Hepatocyte (in vitro differentiated cells): ENCODE results near the gene ZNF92. TPM values are rescaled to one million over a fixed set of nuclear protein-coding genes. Genes with fewer than 3 reads are reported as not detected.
"Not testable (repeated sequence)": the region's sequence is repeated elsewhere in the genome, so short reads cannot be mapped to it uniquely, and the experiment has no call there.

Experiments used
- DNase-seq: peaks from one replicate; pipeline ENCODE4 v3.0.0-alpha.2; 2016; ENCODE audit warnings: low spot score
- H2AFZ ChIP-seq: fragments of 200-600 bp; sonication (generic); 2 replicates; pipeline ENCODE4 v1.6.0; 2016; ENCODE audit warnings: antibody characterized with exemption, mild to moderate bottlenecking
- H3K27ac ChIP-seq: fragments of 200-600 bp; sonication (generic); 2 replicates; pipeline ENCODE4 v1.5.1; 2016; ENCODE audit warnings: mild to moderate bottlenecking
- H3K27me3 ChIP-seq: fragments of 200-600 bp; sonication (generic); 2 replicates; pipeline ENCODE4 v1.6.1; 2016
- H3K36me3 ChIP-seq: fragments of 200-600 bp; sonication (generic); replicated peaks from 2 replicates; pipeline ENCODE4 v1.5.1; 2016; ENCODE audit warnings: low read depth; ENCODE audit not compliant: insufficient read depth
- H3K4me1 ChIP-seq: fragments of 200-600 bp; sonication (generic); 2 replicates; pipeline ENCODE4 v1.5.1; 2016; ENCODE audit warnings: mild to moderate bottlenecking, moderate library complexity; ENCODE audit not compliant: insufficient read depth
- H3K4me2 ChIP-seq: fragments of 200-600 bp; sonication (generic); 2 replicates; pipeline ENCODE4 v1.6.0; 2016
- H3K4me3 ChIP-seq: fragments of 200-600 bp; sonication (generic); 2 replicates; pipeline ENCODE4 v1.5.1; 2016; ENCODE audit warnings: mild to moderate bottlenecking
- H3K79me2 ChIP-seq: fragments of 200-600 bp; sonication (generic); 2 replicates; pipeline ENCODE4 v1.6.0; 2017; ENCODE audit warnings: mild to moderate bottlenecking
- H3K9me2 ChIP-seq: fragments of 200-600 bp; sonication (generic); replicated peaks from 2 replicates; pipeline ENCODE4 v1.6.0; 2017; ENCODE audit warnings: mild to moderate bottlenecking; ENCODE audit not compliant: insufficient read depth
- H3K9me3 ChIP-seq: fragments of 200-600 bp; sonication (generic); 2 replicates; pipeline ENCODE4 v1.5.1; 2016; ENCODE audit warnings: low read depth, mild to moderate bottlenecking
- H4K20me1 ChIP-seq: fragments of 200-600 bp; sonication (generic); 2 replicates; pipeline ENCODE4 v1.6.0; 2016; ENCODE audit warnings: mild to moderate bottlenecking; ENCODE audit not compliant: insufficient read depth, poor library complexity, severe bottlenecking
- CTCF ChIP-seq: fragments of 200-600 bp; sonication (generic); IDR thresholded peaks from 2 replicates; pipeline ENCODE4 v1.5.1; 2016; ENCODE audit warnings: antibody characterized with exemption, mild to moderate bottlenecking; ENCODE audit not compliant: poor library complexity
- EZH2 ChIP-seq: fragments of 200-600 bp; sonication (generic); IDR thresholded peaks from 2 replicates; pipeline ENCODE4 v1.6.1; 2016; ENCODE audit warnings: antibody characterized with exemption, mild to moderate bottlenecking, borderline replicate concordance
- EZH2phosphoT487 ChIP-seq: fragments of 200-600 bp; sonication (generic); IDR thresholded peaks from one replicate; pipeline ENCODE4 v1.6.1; 2018; ENCODE audit warnings: antibody characterized with exemption, mild to moderate bottlenecking, low read depth, moderate library complexity; ENCODE audit not compliant: unreplicated experiment, severe bottlenecking
- WGBS: methylation state at CpG from one replicate; pipeline ENCODE4 v1.1.6; 2016; ENCODE audit warnings: low lambda C conversion rate; ENCODE audit errors: missing lambda C conversion rate; 5-methylcytosine and 5-hydroxymethylcytosine counted together
- polyA plus RNA-seq: library from polyadenylated mRNA; unstranded; fragments of >200 nt; fragmentation: Nextera tagmentation; extraction: Ambion mirVana; gene quantifications from 2 replicates; pipeline ENCODE4 v1.2.1, GENCODE V29; 2016
- total RNA-seq: library from RNA; depleted of rRNA; stranded (reverse); fragments of >200 nt; gene quantifications from 2 replicates; pipeline ENCODE4 v1.2.3, GENCODE V29; 2014

The ZNF92 gene
- total and polyA plus RNA-seq, 2 experiments from 2014 or later = 3.0 to 11.3 TPM

GRCh38 chr7:65397730-65398142 is 24.1 kb downstream of the ZNF92 start:
- TF ChIP-seq CTCF (peak; percentile 17), EZH2phosphoT487 (no peak)
- no peak overlapping the region for H3K27ac ChIP-seq

GRCh38 chr7:65398671-65399070 is 25.0 kb downstream of the ZNF92 start:
- WGBS = 95% methylated on average over 3 of the region's 3 CpGs
- not testable (repeated sequence) for H3K9me3 ChIP-seq, DNase-seq

More at GRCh38 chr7:65397730-65398142, 24.1 kb downstream of the ZNF92 start:
- Histone ChIP-seq H3K27me3 (no peaks in the 10 kb centered on the region), H3K9me3 (peaks cover 4% of the 10 kb centered on the region), H3K9me2 (no peaks in the 10 kb centered on the region), H3K36me3 (no peaks in the 10 kb centered on the region), H4K20me1 (no peaks in the 10 kb centered on the region), H3K4me2 (peak overlapping the region; percentile 38), H2AFZ (no peak overlapping the region), H3K4me1 (no peaks in the 10 kb centered on the region), H3K79me2 (peaks cover 29% of the 10 kb centered on the region), H3K4me3 (no peak overlapping the region)
- 59% methylated on average over 4 of the region's 4 CpGs for WGBS
- peak; percentile 55 for DNase-seq

GRCh38 chr7:65399101-65399500 is 25.4 kb downstream of the ZNF92 start:
- H3K36me3 ChIP-seq, H3K4me1 ChIP-seq, H3K27me3 ChIP-seq, H3K4me2 ChIP-seq, H3K9me2 ChIP-seq, H3K9me3 ChIP-seq, H3K27ac ChIP-seq, H4K20me1 ChIP-seq, DNase-seq, H3K4me3 ChIP-seq, H2AFZ ChIP-seq: not testable (repeated sequence)
- H3K79me2 ChIP-seq = peaks cover 22% of the 10 kb centered on the region
- 89% methylated on average over 1 of the region's 1 CpG for WGBS

More at GRCh38 chr7:65398671-65399070, 25.0 kb downstream of the ZNF92 start:
- not testable (repeated sequence) for H3K4me3 ChIP-seq, H3K27me3 ChIP-seq, H3K9me2 ChIP-seq, H2AFZ ChIP-seq, H3K27ac ChIP-seq, H4K20me1 ChIP-seq, H3K4me1 ChIP-seq, H3K36me3 ChIP-seq, H3K4me2 ChIP-seq
- peaks cover 25% of the 10 kb centered on the region for H3K79me2 ChIP-seq

GRCh38 chr7:65404020-65404419 is 30.4 kb downstream of the ZNF92 start:
- no peaks in the 10 kb centered on the region for H3K36me3 ChIP-seq
- no peaks in the 10 kb centered on the region for H4K20me1 ChIP-seq
- no peaks in the 10 kb centered on the region for H3K27me3 ChIP-seq
- WGBS = 86% methylated on average over 1 of the region's 1 CpG
- DNase-seq = no peak
- H2AFZ ChIP-seq = no peak overlapping the region
- no peaks in the 10 kb centered on the region for H3K9me2 ChIP-seq
- no peak overlapping the region for H3K27ac ChIP-seq
- no peak overlapping the region for H3K4me3 ChIP-seq
- H3K4me2 ChIP-seq = no peak overlapping the region
- no peaks in the 10 kb centered on the region for H3K79me2 ChIP-seq
- no peak for TF ChIP-seq CTCF
- TF ChIP-seq EZH2 = no peak
- TF ChIP-seq EZH2phosphoT487 = no peak
- no peaks in the 10 kb centered on the region for H3K4me1 ChIP-seq
- H3K9me3 ChIP-seq = peaks cover 4% of the 10 kb centered on the region

GRCh38 chr7:65406706-65407105 is 33.1 kb downstream of the ZNF92 start:
- DNase-seq, H3K79me2 ChIP-seq, H3K4me1 ChIP-seq, H3K4me3 ChIP-seq, H3K27ac ChIP-seq, H2AFZ ChIP-seq, H3K36me3 ChIP-seq, H3K4me2 ChIP-seq, H3K27me3 ChIP-seq, H3K9me2 ChIP-seq, H4K20me1 ChIP-seq, H3K9me3 ChIP-seq: not testable (repeated sequence)
- WGBS = 100% methylated on average over 2 of the region's 2 CpGs
